Measurements from ENCODE around the gene NAV3.

Gene NAV3

GRCh38 chr12:77837876-77838291, 7.2 kb downstream of the NAV3 start:
- Histone ChIP-seq H3K4me2 (ENCODE audit: insufficient read depth, low read length, poor library complexity, severe bottlenecking) (no peak overlapping the region), H2BK5ac (ENCODE audit: low read length) (no peak overlapping the region), H2BK120ac (ENCODE audit: low read depth, low read length) (no peak overlapping the region), H3K4me1 (ENCODE audit: control insufficient read depth in 2 of 2, insufficient read depth in 1 of 2, low read depth in 1 of 2, low read length in 2 of 2) (no peaks in the 10 kb centered on the region), H3K18ac (ENCODE audit: low read length) (no peak overlapping the region), H3K4ac (ENCODE audit: low read length) (no peak overlapping the region), H3K9me3 (replicated peaks in 1 of 2; ENCODE audit: control insufficient read depth in 2 of 2, insufficient read depth in 1 of 2, low read depth in 1 of 2, low read length in 2 of 2) (no peaks in the 10 kb centered on the region), H2AFZ (ENCODE audit: low read length) (no peak overlapping the region), H3K79me1 (ENCODE audit: low read depth, low read length) (no peaks in the 10 kb centered on the region), H3K14ac (ENCODE audit: low read length) (no peak overlapping the region), H2BK12ac (ENCODE audit: low read length) (no peak overlapping the region), H3K4me3 (ENCODE audit: low read length in 2 of 2) (no peak overlapping the region), H3K36me3 (replicated peaks in 1 of 2; ENCODE audit: control insufficient read depth in 2 of 2, insufficient read depth in 2 of 2, low read length in 2 of 2) (no peaks in the 10 kb centered on the region), H3K9ac (ENCODE audit: low read depth, low read length, poor library complexity) (no peak overlapping the region), H3K27me3 (ENCODE audit: control insufficient read depth in 3 of 3, insufficient read depth in 3 of 3, low read depth in 1 of 3, low read length in 3 of 3) (no peaks in the 10 kb centered on the region), H2AK5ac (ENCODE audit: low read depth, low read length) (no peak overlapping the region), H4K91ac (ENCODE audit: low read depth, low read length, poor library complexity) (no peak overlapping the region), H3K27ac (replicated peaks; ENCODE audit: low read length) (no peak overlapping the region), H3K23ac (ENCODE audit: low read depth, low read length, poor library complexity) (no peak overlapping the region), H4K8ac (ENCODE audit: low read depth, low read length) (no peak overlapping the region), H2BK15ac (ENCODE audit: low read length) (no peak overlapping the region)
- no peak for DNase-seq (ENCODE audit: low spot score)
- no CpG with 5 or more reads among the region's 3 CpGs for WGBS, 2 donors (ENCODE audit: extremely low coverage in 2 of 2, insufficient read length in 2 of 2, insufficient replicate concordance in 1 of 2)

- no peak overlapping the region for H4K8ac ChIP-seq (ENCODE audit: low read depth, low read length)
- H3K79me1 ChIP-seq (ENCODE audit: low read depth, low read length) = no peaks in the 10 kb centered on the region
- H3K27ac ChIP-seq (replicated peaks; ENCODE audit: low read length) = no peak overlapping the region
- peaks cover 0 to under 1% of the 10 kb centered on the region in 2 donors for H3K4me1 ChIP-seq (ENCODE audit: control insufficient read depth in 2 of 2, insufficient read depth in 1 of 2, low read depth in 1 of 2, low read length in 2 of 2)
- H4K91ac ChIP-seq (ENCODE audit: low read depth, low read length, poor library complexity) = no peak overlapping the region
- H2AK5ac ChIP-seq (ENCODE audit: low read depth, low read length) = no peak overlapping the region
- no peak overlapping the region for H2BK15ac ChIP-seq (ENCODE audit: low read length)
- no peak for DNase-seq (ENCODE audit: low spot score)
- no peak overlapping the region for H3K18ac ChIP-seq (ENCODE audit: low read length)
- no peak overlapping the region for H2BK5ac ChIP-seq (ENCODE audit: low read length)
- H2AFZ ChIP-seq (ENCODE audit: low read length) = no peak overlapping the region
- no peak overlapping the region for H3K4me2 ChIP-seq (ENCODE audit: insufficient read depth, low read length, poor library complexity, severe bottlenecking)
- no peak overlapping the region for H3K4me3 ChIP-seq (ENCODE audit: low read length in 2 of 2)
- H3K36me3 ChIP-seq (replicated peaks in 1 of 2; ENCODE audit: control insufficient read depth in 2 of 2, insufficient read depth in 2 of 2, low read length in 2 of 2) = no peaks in the 10 kb centered on the region
- H3K4ac ChIP-seq (ENCODE audit: low read length) = no peak overlapping the region
- no peak overlapping the region for H2BK120ac ChIP-seq (ENCODE audit: low read depth, low read length)
- no peaks in the 10 kb centered on the region for H3K27me3 ChIP-seq (ENCODE audit: control insufficient read depth in 3 of 3, insufficient read depth in 3 of 3, low read depth in 1 of 3, low read length in 3 of 3)
- H3K14ac ChIP-seq (ENCODE audit: low read length) = no peak overlapping the region
- no peak overlapping the region for H3K23ac ChIP-seq (ENCODE audit: low read depth, low read length, poor library complexity)
- H2BK12ac ChIP-seq (ENCODE audit: low read length) = no peak overlapping the region
- H3K9me3 ChIP-seq (replicated peaks in 1 of 2; ENCODE audit: control insufficient read depth in 2 of 2, insufficient read depth in 1 of 2, low read depth in 1 of 2, low read length in 2 of 2) = no peaks in the 10 kb centered on the region
- H3K9ac ChIP-seq (ENCODE audit: low read depth, low read length, poor library complexity) = no peak overlapping the region
Observed at GRCh38 chr12:77841521-77841920, 10.8 kb downstream of the NAV3 start.

- no peak overlapping the region for H3K4me3 ChIP-seq (ENCODE audit: low read length in 2 of 2)
- no peak for DNase-seq (ENCODE audit: low spot score)
- H3K23ac ChIP-seq (ENCODE audit: low read depth, low read length, poor library complexity) = no peak overlapping the region
- peaks cover 1 to 8% of the 10 kb centered on the region in 2 donors for H3K4me1 ChIP-seq (ENCODE audit: control insufficient read depth in 2 of 2, insufficient read depth in 1 of 2, low read depth in 1 of 2, low read length in 2 of 2)
- H2AK5ac ChIP-seq (ENCODE audit: low read depth, low read length) = no peak overlapping the region
- H4K91ac ChIP-seq (ENCODE audit: low read depth, low read length, poor library complexity) = no peak overlapping the region
- no peaks in the 10 kb centered on the region for H3K27me3 ChIP-seq (ENCODE audit: control insufficient read depth in 3 of 3, insufficient read depth in 3 of 3, low read depth in 1 of 3, low read length in 3 of 3)
- H3K4me2 ChIP-seq (ENCODE audit: insufficient read depth, low read length, poor library complexity, severe bottlenecking) = no peak overlapping the region
- no peak overlapping the region for H3K14ac ChIP-seq (ENCODE audit: low read length)
- no peak overlapping the region for H3K9ac ChIP-seq (ENCODE audit: low read depth, low read length, poor library complexity)
- H3K9me3 ChIP-seq (replicated peaks in 1 of 2; ENCODE audit: control insufficient read depth in 2 of 2, insufficient read depth in 1 of 2, low read depth in 1 of 2, low read length in 2 of 2) = no peaks in the 10 kb centered on the region
- H3K27ac ChIP-seq (replicated peaks; ENCODE audit: low read length) = no peak overlapping the region
- H3K79me1 ChIP-seq (ENCODE audit: low read depth, low read length) = no peaks in the 10 kb centered on the region
- H2BK15ac ChIP-seq (ENCODE audit: low read length) = no peak overlapping the region
- H4K8ac ChIP-seq (ENCODE audit: low read depth, low read length) = no peak overlapping the region
- H2BK5ac ChIP-seq (ENCODE audit: low read length) = no peak overlapping the region
- no peaks in the 10 kb centered on the region for H3K36me3 ChIP-seq (replicated peaks in 1 of 2; ENCODE audit: control insufficient read depth in 2 of 2, insufficient read depth in 2 of 2, low read length in 2 of 2)
- H3K4ac ChIP-seq (ENCODE audit: low read length) = no peak overlapping the region
- no CpG with 5 or more reads among the region's 5 CpGs for WGBS, 2 donors (ENCODE audit: extremely low coverage in 2 of 2, insufficient read length in 2 of 2, insufficient replicate concordance in 1 of 2)
- no peak overlapping the region for H2AFZ ChIP-seq (ENCODE audit: low read length)
- no peak overlapping the region for H2BK12ac ChIP-seq (ENCODE audit: low read length)
- H3K18ac ChIP-seq (ENCODE audit: low read length) = no peak overlapping the region
- H2BK120ac ChIP-seq (ENCODE audit: low read depth, low read length) = no peak overlapping the region
Observed at GRCh38 chr12:77842430-77842829, 11.7 kb downstream of the NAV3 start.

GRCh38 chr12:77845831-77846230, 15.1 kb downstream of the NAV3 start:
- WGBS, 2 donors (ENCODE audit: extremely low coverage in 2 of 2, insufficient read length in 2 of 2, insufficient replicate concordance in 1 of 2) = no CpG with 5 or more reads among the region's 4 CpGs
- no peaks in the 10 kb centered on the region for H3K9me3 ChIP-seq (replicated peaks in 1 of 2; ENCODE audit: control insufficient read depth in 2 of 2, insufficient read depth in 1 of 2, low read depth in 1 of 2, low read length in 2 of 2)
- H3K9ac ChIP-seq (ENCODE audit: low read depth, low read length, poor library complexity) = no peak overlapping the region
- H3K23ac ChIP-seq (ENCODE audit: low read depth, low read length, poor library complexity) = no peak overlapping the region
- H3K79me1 ChIP-seq (ENCODE audit: low read depth, low read length) = no peaks in the 10 kb centered on the region
- H2BK5ac ChIP-seq (ENCODE audit: low read length) = no peak overlapping the region
- H3K4me2 ChIP-seq (ENCODE audit: insufficient read depth, low read length, poor library complexity, severe bottlenecking) = no peak overlapping the region
- H3K14ac ChIP-seq (ENCODE audit: low read length) = no peak overlapping the region
- no peak overlapping the region for H2AFZ ChIP-seq (ENCODE audit: low read length)
- H3K27ac ChIP-seq (replicated peaks; ENCODE audit: low read length) = no peak overlapping the region
- no peaks in the 10 kb centered on the region for H3K27me3 ChIP-seq (ENCODE audit: control insufficient read depth in 3 of 3, insufficient read depth in 3 of 3, low read depth in 1 of 3, low read length in 3 of 3)
- no peak overlapping the region for H3K18ac ChIP-seq (ENCODE audit: low read length)
- no peak overlapping the region for H2AK5ac ChIP-seq (ENCODE audit: low read depth, low read length)
- no peak overlapping the region for H2BK12ac ChIP-seq (ENCODE audit: low read length)
- no peak overlapping the region for H2BK120ac ChIP-seq (ENCODE audit: low read depth, low read length)
- no peak overlapping the region for H4K91ac ChIP-seq (ENCODE audit: low read depth, low read length, poor library complexity)
- no peak overlapping the region for H4K8ac ChIP-seq (ENCODE audit: low read depth, low read length)
- DNase-seq (ENCODE audit: low spot score) = no peak
- peaks cover 4 to 19% of the 10 kb centered on the region in 2 donors for H3K4me1 ChIP-seq (ENCODE audit: control insufficient read depth in 2 of 2, insufficient read depth in 1 of 2, low read depth in 1 of 2, low read length in 2 of 2)
- no peak overlapping the region for H3K4ac ChIP-seq (ENCODE audit: low read length)
- no peak overlapping the region for H3K4me3 ChIP-seq (ENCODE audit: low read length in 2 of 2)
- no peak overlapping the region for H2BK15ac ChIP-seq (ENCODE audit: low read length)
- H3K36me3 ChIP-seq (replicated peaks in 1 of 2; ENCODE audit: control insufficient read depth in 2 of 2, insufficient read depth in 2 of 2, low read length in 2 of 2) = no peaks in the 10 kb centered on the region

Data from neuronal stem cell (in vitro differentiated cells).